ENCODE measurements around the gene KLHL6.
"Not testable (repeated sequence)": the region's sequence is repeated elsewhere in the genome, so short reads cannot be mapped to it uniquely, and the experiment has no call there.

Gene KLHL6

DNA sequence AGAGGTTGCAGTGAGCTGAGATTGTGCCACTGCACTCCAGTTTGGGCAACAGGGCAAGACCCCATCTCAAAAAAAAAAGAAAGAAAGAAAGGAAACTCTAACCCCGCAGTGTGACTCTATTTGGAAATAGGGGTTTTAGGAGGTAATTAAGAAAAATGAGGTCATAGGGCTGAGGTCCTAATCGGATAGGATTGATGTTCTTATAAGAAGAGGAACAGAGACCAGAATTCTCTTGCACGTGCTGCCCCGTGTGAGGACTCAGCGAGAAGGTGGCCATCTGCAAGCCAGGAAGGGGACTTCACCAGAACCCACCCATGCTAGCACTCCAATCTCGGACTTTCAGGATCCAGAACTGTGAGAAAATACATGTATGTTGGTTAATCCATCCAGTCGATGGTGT is 25.8 kb downstream of the KLHL6 start:
- DNase-seq (ENCODE audit: low read depth), result no peak

DNA sequence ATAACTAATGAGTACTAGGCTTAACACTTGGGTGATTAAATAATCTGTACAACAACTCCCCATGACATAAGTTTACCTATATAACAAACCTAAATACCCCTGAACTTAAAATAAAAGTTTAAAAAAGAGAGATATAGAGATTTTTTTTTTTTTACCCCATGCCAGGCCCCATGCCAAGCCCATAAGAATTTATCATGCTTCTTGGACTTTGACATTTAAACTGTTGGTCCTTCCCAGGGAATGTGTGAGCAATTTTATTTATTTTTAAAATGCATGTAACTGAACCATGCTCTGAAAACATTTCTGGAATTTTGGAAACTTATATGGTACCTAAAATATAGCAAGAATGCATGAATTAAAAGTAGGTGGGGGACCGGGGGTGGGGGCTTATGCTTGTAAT is 26.3 kb downstream of the KLHL6 start:
- no peak for DNase-seq (ENCODE audit: low read depth)

DNA sequence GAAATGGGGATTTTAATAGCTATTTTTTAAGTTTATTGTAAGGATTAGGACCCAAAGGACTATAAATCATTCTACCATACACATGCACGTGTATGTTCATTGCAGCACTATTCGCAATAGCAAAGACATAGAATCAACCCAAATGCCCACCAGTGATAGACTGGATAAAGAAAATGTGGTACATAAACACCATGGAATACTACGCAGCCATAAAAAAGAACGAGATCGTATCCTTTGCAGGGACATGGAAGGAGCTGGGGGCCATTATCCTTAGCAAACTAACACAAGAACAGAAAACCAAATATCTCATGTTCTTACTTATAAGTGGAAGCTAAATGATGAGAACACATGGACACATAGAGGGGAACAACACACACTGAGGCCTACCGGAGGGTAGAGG is 26.7 kb downstream of the KLHL6 start:
- DNase-seq (ENCODE audit: low read depth), result not testable (repeated sequence)

DNA sequence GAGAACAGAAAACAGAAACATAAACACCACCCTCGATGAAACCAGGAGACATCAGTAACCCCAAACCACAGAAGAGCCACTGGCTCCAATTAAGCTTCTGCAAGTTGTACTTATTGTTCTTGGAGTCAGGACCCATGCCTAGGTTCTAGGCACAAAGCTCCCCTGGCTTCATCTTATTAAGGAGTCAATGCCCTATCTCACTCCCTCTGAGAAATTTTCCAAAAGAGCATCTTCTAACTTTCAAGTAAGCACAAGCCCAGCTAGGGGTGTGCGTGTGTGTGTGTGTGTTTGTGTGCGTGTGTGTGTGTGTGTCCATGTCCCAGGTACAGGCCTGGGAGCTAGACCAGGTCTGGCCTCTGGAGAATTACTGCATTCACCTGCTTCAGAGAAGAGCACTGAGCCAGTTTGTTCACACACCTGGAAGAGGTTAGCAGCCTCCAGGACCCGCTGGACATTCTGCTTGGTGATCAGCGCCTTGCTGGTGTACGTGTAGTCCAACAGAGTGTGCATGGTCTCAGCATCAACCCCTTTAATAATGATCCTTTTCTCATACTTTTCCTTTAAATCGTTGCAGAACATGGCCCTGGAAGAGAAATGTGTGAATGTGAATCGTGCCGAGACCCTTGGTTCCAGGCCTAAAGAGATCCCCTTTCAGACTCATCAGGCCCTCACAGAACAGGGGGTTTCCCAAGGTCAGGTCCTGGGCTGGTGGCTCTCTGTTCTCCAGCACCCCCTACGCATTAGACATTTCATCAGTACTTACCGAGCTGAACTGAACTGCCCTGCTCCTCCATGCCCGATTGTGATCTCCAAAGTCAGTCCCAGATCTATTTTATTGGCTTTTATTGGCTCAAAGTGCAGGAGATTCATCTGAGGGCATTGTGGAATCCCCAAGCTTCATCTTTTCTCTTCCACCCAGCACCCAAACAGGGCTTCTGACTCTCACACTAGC is 27.8 kb downstream of the KLHL6 start:
- DNase-seq (ENCODE audit: low read depth), result no peak

GRCh38 chr3:183526838-183527427 is 28.6 kb downstream of the KLHL6 start:
- no peak for DNase-seq (ENCODE audit: low read depth)

- DNase-seq (ENCODE audit: low read depth), result no peak
Observed at GRCh38 chr3:183524476-183524875, 31.0 kb downstream of the KLHL6 start.

DNA sequence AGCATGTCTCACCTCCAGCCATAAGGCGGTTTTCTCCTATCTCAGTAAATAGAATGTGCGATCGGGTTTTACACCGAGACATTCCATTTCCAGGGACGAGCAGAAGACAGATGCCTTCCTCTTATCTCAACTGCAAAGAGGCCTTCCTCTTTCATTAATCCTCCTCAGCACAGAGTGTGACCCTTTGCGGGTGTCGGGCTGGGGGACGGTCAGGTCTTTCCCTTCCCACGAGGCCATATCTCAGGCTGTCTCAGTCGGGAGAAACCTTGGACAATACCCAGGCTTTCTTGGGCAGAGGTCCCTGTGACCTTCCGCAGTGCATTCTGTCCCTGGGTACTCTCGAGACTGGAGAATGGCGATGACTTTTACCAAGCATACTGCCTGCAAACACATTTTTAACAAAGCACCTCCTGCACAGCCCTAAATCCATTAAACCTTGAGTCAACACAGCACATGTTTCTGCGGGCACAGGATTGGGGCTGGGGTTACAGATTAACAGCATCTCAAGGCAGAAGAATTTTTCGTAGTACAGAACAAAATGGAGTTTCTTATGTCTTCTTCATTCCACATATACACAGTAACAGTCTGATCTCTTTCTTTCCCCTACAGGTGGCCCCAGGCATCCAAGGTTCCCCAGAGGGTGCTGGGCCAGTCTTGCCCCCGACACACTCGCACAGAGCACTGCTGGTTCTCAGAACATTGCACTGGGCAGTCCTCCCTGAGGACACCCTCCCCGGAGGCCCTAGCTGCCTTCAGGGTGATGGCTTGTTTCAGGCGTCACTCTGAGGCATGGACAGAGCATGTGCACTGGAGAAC is 34.6 kb downstream of the KLHL6 start:
- DNase-seq (ENCODE audit: low read depth), result not testable (repeated sequence)

GRCh38 chr3:183520295-183520694 is 35.2 kb downstream of the KLHL6 start:
- not testable (repeated sequence) for DNase-seq (ENCODE audit: low read depth)

- DNase-seq (ENCODE audit: low read depth), result no peak
Observed at GRCh38 chr3:183519891-183520290, 35.6 kb downstream of the KLHL6 start.

- DNase-seq (ENCODE audit: low read depth), result no peak
Observed at GRCh38 chr3:183518491-183519251, 36.8 kb downstream of the KLHL6 start.

DNA sequence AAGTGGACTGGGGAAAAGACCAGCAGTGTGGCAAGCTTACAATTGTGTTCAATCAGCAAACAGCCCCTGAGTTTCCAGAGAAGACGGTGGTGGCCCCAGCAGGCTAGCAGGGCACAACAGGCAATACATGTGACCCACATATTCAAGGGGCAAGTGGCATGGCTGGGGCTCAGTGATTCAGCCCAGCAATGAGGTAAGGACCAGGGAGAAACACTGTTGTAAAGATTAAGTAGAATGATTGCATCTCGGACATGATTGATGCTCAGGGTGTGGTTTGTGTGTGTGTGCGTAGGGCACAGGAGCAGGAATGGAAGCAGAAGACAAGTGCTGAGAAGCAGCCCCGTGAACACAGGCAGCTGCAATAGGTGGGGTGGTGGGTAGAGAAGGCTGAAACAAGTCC is 37.9 kb downstream of the KLHL6 start:
- no peak for DNase-seq (ENCODE audit: low read depth)

GRCh38 chr3:183515968-183516851 is 39.3 kb downstream of the KLHL6 start:
- no peak for DNase-seq (ENCODE audit: low read depth)

GRCh38 chr3:183514021-183514420 is 41.5 kb downstream of the KLHL6 start:
- no peak for DNase-seq (ENCODE audit: low read depth)

- DNase-seq (ENCODE audit: low read depth), result no peak
Observed at GRCh38 chr3:183513046-183513706, 42.3 kb downstream of the KLHL6 start.

- not testable (repeated sequence) for DNase-seq (ENCODE audit: low read depth)
Observed at GRCh38 chr3:183511286-183512131, 44.0 kb downstream of the KLHL6 start.

- DNase-seq (ENCODE audit: low read depth), result no peak
Observed at GRCh38 chr3:183508821-183509220, 46.7 kb downstream of the KLHL6 start.

GRCh38 chr3:183507551-183507950 is 48.0 kb downstream of the KLHL6 start:
- DNase-seq (ENCODE audit: low read depth), result no peak

DNA sequence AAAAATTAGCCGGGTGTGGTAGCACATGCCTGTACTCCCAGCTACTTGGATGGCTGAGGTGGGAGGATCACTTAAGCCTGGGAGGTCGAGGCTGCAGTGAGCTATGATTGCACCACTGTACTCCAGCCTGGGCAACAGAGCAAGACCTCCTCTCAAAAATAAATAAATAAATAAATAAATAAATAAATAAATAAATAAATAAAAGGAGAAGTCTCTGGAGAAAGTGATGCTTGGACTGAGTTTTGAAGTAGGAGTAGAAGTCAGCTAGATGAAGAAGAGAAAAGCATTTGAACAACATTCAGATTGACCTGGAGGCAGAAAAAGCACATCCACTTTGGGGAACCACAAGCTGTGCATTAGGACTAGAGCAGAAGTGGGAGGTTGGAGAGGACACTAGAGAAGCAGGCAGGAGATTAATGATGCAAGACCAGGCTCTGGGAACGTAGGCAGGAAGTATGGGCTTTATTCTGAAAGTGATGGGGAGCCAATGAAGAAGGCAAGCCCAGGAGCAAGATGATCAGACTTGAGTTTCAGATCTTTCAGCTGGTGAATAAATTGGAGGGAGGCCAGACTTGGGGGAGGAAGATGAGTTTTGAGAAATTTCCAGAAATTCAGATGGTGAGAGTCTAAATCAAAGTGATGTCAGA is 48.7 kb downstream of the KLHL6 start:
- DNase-seq (ENCODE audit: low read depth), result no peak

DNA sequence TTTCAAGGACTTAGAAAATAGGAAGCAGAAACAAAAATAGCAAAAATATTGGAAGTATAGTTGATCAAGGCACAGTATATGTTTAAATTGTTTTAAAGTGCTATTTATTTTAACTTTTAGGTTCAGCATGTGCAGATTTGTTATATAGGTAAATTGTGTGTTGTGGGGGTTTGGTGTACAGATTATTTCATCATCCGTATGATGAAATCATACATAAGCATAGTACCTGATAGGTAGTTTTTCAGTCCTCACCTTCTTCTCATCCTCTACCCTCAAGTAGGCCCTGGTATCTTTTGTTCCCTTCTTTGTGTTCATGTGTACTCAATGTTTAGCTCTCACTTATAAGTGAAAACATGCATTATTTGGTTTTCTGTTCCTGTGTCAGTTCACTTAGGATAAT is 50.9 kb downstream of the KLHL6 start:
- DNase-seq (ENCODE audit: low read depth), result no peak

Data from fibroblast of gingiva (primary cell).